OCI-LY1 (cell line): ENCODE data around the gene SLC1A3.

ENCODE experiments used
- H2AFZ ChIP-seq: fragments of 200-600 bp; sonication (generic), shearing (Covaris generic); 2 replicates; pipeline ENCODE4 v1.6.0; 2014; ENCODE audit warnings: antibody characterized with exemption, mild to moderate bottlenecking, low read length
- H3F3A ChIP-seq: fragments of 200-600 bp; sonication (generic), shearing (Covaris generic); 2 replicates; pipeline ENCODE4 v1.6.0; 2014; ENCODE audit warnings: mild to moderate bottlenecking, antibody characterized with exemption, low read length, moderate library complexity; ENCODE audit not compliant: insufficient read depth
- H3K27ac ChIP-seq: fragments of 200-600 bp; sonication (generic); 2 replicates; pipeline ENCODE4 v1.5.1; 2014; ENCODE audit warnings: low read length, mixed run types, mild to moderate bottlenecking, low read depth; ENCODE audit not compliant: poor library complexity, severe bottlenecking
- H3K27me3 ChIP-seq: fragments of 200-600 bp; sonication (generic); 2 replicates; pipeline ENCODE4 v1.6.0; 2014; ENCODE audit warnings: antibody characterized with exemption, mild to moderate bottlenecking, low read length, moderate library complexity; ENCODE audit not compliant: insufficient read depth
- H3K36me3 ChIP-seq: fragments of 200-600 bp; sonication (generic); 2 replicates; pipeline ENCODE4 v1.6.1; 2014; ENCODE audit warnings: mild to moderate bottlenecking, antibody characterized with exemption, low read length, moderate library complexity, mixed read lengths; ENCODE audit not compliant: insufficient read depth
- H3K4me1 ChIP-seq: fragments of 200-600 bp; sonication (generic); 2 replicates; pipeline ENCODE4 v1.5.1; 2014; ENCODE audit warnings: mild to moderate bottlenecking, low read length, moderate library complexity; ENCODE audit not compliant: insufficient read depth, severe bottlenecking
- H3K4me2 ChIP-seq: fragments of 200-600 bp; sonication (generic), shearing (Covaris generic); 2 replicates; pipeline ENCODE4 v1.6.1; 2014; ENCODE audit warnings: low read length
- H3K4me3 ChIP-seq: fragments of 200-600 bp; sonication (generic); 2 replicates; pipeline ENCODE4 v1.5.1; 2014; ENCODE audit warnings: low read length, low read depth, mild to moderate bottlenecking, mixed read lengths; ENCODE audit not compliant: poor library complexity, severe bottlenecking
- H3K79me2 ChIP-seq: fragments of 200-600 bp; shearing (Covaris generic); 2 replicates; pipeline ENCODE4 v1.6.1; 2016; ENCODE audit warnings: mixed run types, low read length, mixed read lengths; ENCODE audit not compliant: insufficient read depth
- H3K9ac ChIP-seq: fragments of 200-600 bp; sonication (generic), shearing (Covaris generic); 2 replicates; pipeline ENCODE4 v1.6.1; 2014; ENCODE audit warnings: mild to moderate bottlenecking, low read length, mixed read lengths
- H3K9me2 ChIP-seq: fragments of 200-600 bp; sonication (generic), shearing (Covaris generic); 2 replicates; pipeline ENCODE4 v1.6.1; 2014; ENCODE audit warnings: low read depth, mild to moderate bottlenecking, low read length, mixed read lengths
- H3K9me3 ChIP-seq: fragments of 200-600 bp; shearing (Covaris generic); 2 replicates; pipeline ENCODE4 v1.6.1; 2014; ENCODE audit warnings: low read length, mixed read lengths
- H4K20me1 ChIP-seq: fragments of 200-600 bp; sonication (generic), shearing (Covaris generic); 2 replicates; pipeline ENCODE4 v1.6.0; 2016; ENCODE audit warnings: mild to moderate bottlenecking, low read length; ENCODE audit not compliant: insufficient read depth
- CTCF ChIP-seq: fragments of 200-600 bp; sonication (generic), shearing (Covaris generic); IDR thresholded peaks from 2 replicates; pipeline ENCODE4 v1.5.1; 2017; ENCODE audit warnings: mild to moderate bottlenecking, antibody characterized with exemption, low read length, moderate library complexity, mixed read lengths
- EZH2 ChIP-seq: fragments of 200-600 bp; sonication (generic), shearing (Covaris generic); IDR thresholded peaks from 2 replicates; pipeline ENCODE4 v1.8.0; 2017; ENCODE audit warnings: borderline replicate concordance, mixed run types, mild to moderate bottlenecking, antibody characterized with exemption, low read length, moderate library complexity, mixed read lengths

SLC1A3 gene

GRCh38 chr5:36621985-36622384 is 15.6 kb downstream of the SLC1A3 start:
- H3K79me2 ChIP-seq: no peaks in the 10 kb centered on the region
- H2AFZ ChIP-seq: no peak overlapping the region
- H3F3A ChIP-seq: no peaks in the 10 kb centered on the region
- no peaks in the 10 kb centered on the region for H4K20me1 ChIP-seq
- no peak overlapping the region for H3K4me3 ChIP-seq
- no peak overlapping the region for H3K4me2 ChIP-seq
- no peaks in the 10 kb centered on the region for H3K9me3 ChIP-seq
- no peaks in the 10 kb centered on the region for H3K36me3 ChIP-seq
- no peaks in the 10 kb centered on the region for H3K4me1 ChIP-seq
- H3K9me2 ChIP-seq: no peaks in the 10 kb centered on the region
- no peak for TF ChIP-seq CTCF
- no peak for TF ChIP-seq EZH2
- no peaks in the 10 kb centered on the region for H3K27me3 ChIP-seq
- no peak overlapping the region for H3K27ac ChIP-seq
- no peak overlapping the region for H3K9ac ChIP-seq

- no peaks in the 10 kb centered on the region for H3K9me2 ChIP-seq
- H3K27me3 ChIP-seq: no peaks in the 10 kb centered on the region
- TF ChIP-seq EZH2: no peak
- no peak for TF ChIP-seq CTCF
- no peaks in the 10 kb centered on the region for H3K79me2 ChIP-seq
- H4K20me1 ChIP-seq: no peaks in the 10 kb centered on the region
- H3K4me2 ChIP-seq: no peak overlapping the region
- no peaks in the 10 kb centered on the region for H3K4me1 ChIP-seq
- no peaks in the 10 kb centered on the region for H3K9me3 ChIP-seq
- no peak overlapping the region for H2AFZ ChIP-seq
- H3K27ac ChIP-seq: no peak overlapping the region
- H3K4me3 ChIP-seq: no peak overlapping the region
- no peaks in the 10 kb centered on the region for H3K36me3 ChIP-seq
- H3F3A ChIP-seq: no peaks in the 10 kb centered on the region
- no peak overlapping the region for H3K9ac ChIP-seq
Observed at GRCh38 chr5:36623832-36624231, 17.4 kb downstream of the SLC1A3 start.

DNA sequence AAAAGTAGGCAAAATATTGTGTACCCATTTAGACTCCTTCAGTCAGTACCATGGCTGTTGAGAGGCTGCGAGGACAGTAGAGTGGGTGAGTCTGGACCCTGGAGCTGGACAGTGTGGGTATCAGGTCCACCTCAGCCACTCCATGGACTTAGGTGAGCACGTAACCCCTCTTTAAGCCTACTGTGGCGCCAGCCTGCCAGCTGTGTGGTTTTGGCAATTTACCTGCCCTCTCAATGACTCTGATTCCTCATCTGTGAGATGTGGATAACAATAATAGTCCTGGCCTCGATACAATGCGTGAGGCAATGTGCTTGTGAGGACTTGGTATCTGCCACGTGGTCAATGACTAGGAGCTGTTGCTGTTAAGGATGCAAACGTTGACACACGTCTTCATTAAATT is 17.9 kb downstream of the SLC1A3 start:
- Histone ChIP-seq H2AFZ (no peak overlapping the region), H4K20me1 (no peaks in the 10 kb centered on the region), H3K27ac (no peak overlapping the region), H3K4me2 (no peak overlapping the region), H3K79me2 (no peaks in the 10 kb centered on the region), H3K4me1 (no peaks in the 10 kb centered on the region), H3K9me2 (no peaks in the 10 kb centered on the region), H3F3A (no peaks in the 10 kb centered on the region), H3K36me3 (no peaks in the 10 kb centered on the region), H3K9me3 (no peaks in the 10 kb centered on the region), H3K4me3 (no peak overlapping the region), H3K9ac (no peak overlapping the region), H3K27me3 (no peaks in the 10 kb centered on the region)
- no peak for TF ChIP-seq CTCF
- no peak for TF ChIP-seq EZH2
